ENCODE results near the gene CEP85L. TPM values are rescaled to one million over a fixed set of nuclear protein-coding genes. Genes with fewer than 3 reads are reported as not detected.
A peak's percentile ranks its signal among the peaks of the same experiment; 100 is the strongest.

Gene CEP85L
- total RNA-seq, 2 donors from 2014 or later, result 87.6 to 95.6 TPM

GRCh38 chr6:118674772-118675171 lies 23.4 kb upstream of the CEP85L start:
- Mint-ChIP-seq H3K27me3 (no peaks in the 10 kb centered on the region), H3K27ac (no peak overlapping the region), H3K4me3 (no peak overlapping the region), H3K36me3 (ENCODE audit: low read depth) (peaks cover 3% of the 10 kb centered on the region), H3K4me1 (peaks cover 36% of the 10 kb centered on the region)
- ATAC-seq (no peak), DNase-seq (no peak)
- no peaks in the 10 kb centered on the region for H3K9me3 ChIP-seq (ENCODE audit: control insufficient read depth, low read length, poor library complexity, severe bottlenecking)

DNA sequence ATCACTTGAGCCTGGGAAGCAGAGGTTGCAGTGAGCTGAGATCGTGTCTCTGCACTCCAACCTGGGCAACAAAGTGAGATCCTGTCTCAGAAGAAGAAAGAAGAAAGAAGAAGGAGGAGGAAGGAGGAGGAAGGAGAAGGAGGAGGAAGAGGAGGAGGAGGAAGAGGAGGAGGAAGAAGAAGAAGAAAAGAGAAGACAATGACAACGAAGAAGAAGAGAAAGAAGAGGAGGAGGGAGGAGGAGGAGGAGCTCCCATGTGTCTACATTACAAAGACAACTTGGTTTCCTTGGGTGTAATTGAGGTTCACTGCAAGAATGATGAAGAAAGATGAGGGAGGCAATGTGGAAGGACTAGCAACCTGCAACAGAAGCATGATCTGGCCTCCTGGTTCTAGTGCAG lies 21.3 kb upstream of the CEP85L start:
- H3K4me1 Mint-ChIP-seq, result peaks cover 41% of the 10 kb centered on the region
- no peak overlapping the region for H3K27ac Mint-ChIP-seq
- DNase-seq, result no peak
- H3K4me3 Mint-ChIP-seq, result no peak overlapping the region
- ATAC-seq, result no peak
- H3K36me3 Mint-ChIP-seq (ENCODE audit: low read depth), result peaks cover 3% of the 10 kb centered on the region
- H3K9me3 ChIP-seq (ENCODE audit: control insufficient read depth, low read length, poor library complexity, severe bottlenecking), result no peaks in the 10 kb centered on the region
- no peaks in the 10 kb centered on the region for H3K27me3 Mint-ChIP-seq

DNA sequence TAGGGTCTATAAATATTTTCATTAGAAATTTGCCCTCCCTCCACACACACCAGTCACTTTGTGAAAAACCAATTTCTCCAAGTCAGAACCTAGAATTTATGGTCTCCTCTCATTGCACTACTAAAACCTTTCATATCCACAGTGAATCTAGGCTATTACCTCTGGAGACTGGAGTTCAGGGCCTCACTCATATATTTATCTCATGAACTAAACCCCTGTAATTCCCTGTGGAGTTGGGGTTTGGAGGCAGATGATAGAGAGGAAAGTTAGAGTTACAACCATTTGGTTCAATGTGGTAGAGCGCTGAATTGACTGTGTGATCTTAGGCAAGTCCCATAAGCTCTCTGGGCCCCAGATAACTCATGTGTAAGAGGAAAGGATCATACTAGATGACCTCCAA lies 18.2 kb upstream of the CEP85L start:
- Mint-ChIP-seq H3K36me3 (ENCODE audit: low read depth) (peaks cover 3% of the 10 kb centered on the region), H3K27ac (peak overlapping the region; percentile 97), H3K4me3 (no peak overlapping the region), H3K4me1 (peaks cover 51% of the 10 kb centered on the region), H3K27me3 (no peaks in the 10 kb centered on the region)
- ATAC-seq (no peak), DNase-seq (no peak)
- H3K9me3 ChIP-seq (ENCODE audit: control insufficient read depth, low read length, poor library complexity, severe bottlenecking), result no peaks in the 10 kb centered on the region

GRCh38 chr6:118668761-118669385 lies 17.5 kb upstream of the CEP85L start:
- DNase-seq (no peak), ATAC-seq (no peak)
- H3K4me3 Mint-ChIP-seq, result no peak overlapping the region
- H3K4me1 Mint-ChIP-seq, result peaks cover 57% of the 10 kb centered on the region
- no peaks in the 10 kb centered on the region for H3K9me3 ChIP-seq (ENCODE audit: control insufficient read depth, low read length, poor library complexity, severe bottlenecking)
- H3K27ac Mint-ChIP-seq, result peak overlapping the region; percentile 97
- peaks cover 7% of the 10 kb centered on the region for H3K36me3 Mint-ChIP-seq (ENCODE audit: low read depth)
- H3K27me3 Mint-ChIP-seq, result no peaks in the 10 kb centered on the region

DNA sequence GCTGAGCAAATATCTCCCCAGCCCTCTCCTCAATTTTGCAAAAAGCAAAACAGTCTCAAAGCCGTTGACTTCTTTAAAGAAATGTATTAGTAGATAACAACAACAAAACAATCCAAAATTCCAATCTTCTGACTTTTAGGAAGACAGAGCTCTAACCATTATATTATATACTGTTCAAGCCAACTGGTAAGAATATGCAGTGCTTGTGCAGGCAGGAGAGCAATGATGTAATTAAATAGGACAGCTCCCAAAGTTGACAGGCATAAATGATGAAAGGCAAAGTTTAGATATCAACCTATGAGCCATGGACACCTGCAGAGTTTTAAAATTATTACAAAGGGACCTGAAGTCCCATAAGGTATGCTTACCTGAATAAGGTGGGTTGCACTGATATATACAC lies 16.6 kb upstream of the CEP85L start:
- Mint-ChIP-seq H3K27ac (peak overlapping the region; percentile 97), H3K36me3 (ENCODE audit: low read depth) (peaks cover 7% of the 10 kb centered on the region), H3K4me1 (peaks cover 51% of the 10 kb centered on the region), H3K4me3 (no peak overlapping the region), H3K27me3 (no peaks in the 10 kb centered on the region)
- no peaks in the 10 kb centered on the region for H3K9me3 ChIP-seq (ENCODE audit: control insufficient read depth, low read length, poor library complexity, severe bottlenecking)
- ATAC-seq (no peak), DNase-seq (no peak)

DNA sequence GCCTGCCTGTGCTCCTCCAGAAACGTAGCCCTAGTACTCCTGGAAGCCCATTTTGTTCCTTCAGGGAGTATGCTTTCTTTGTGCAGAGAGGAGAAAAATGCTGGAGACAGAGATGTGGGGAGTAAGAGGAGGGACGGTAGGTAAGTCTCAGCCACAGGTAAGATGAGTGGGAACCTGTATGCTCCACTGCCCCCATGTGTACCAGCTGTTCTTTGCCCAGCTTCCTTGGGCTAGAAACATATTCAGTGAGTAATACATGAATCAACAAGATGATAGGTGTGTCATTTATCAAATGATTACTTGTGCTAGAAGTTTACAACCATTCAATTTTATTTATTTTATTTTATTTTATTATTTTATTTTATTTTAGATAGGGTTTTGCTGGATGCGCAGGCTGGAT lies 13.6 kb upstream of the CEP85L start:
- H3K36me3 Mint-ChIP-seq (ENCODE audit: low read depth), result peaks cover 4% of the 10 kb centered on the region
- H3K27me3 Mint-ChIP-seq, result no peaks in the 10 kb centered on the region
- DNase-seq (no peak), ATAC-seq (peak; percentile 74)
- no peaks in the 10 kb centered on the region for H3K9me3 ChIP-seq (ENCODE audit: control insufficient read depth, low read length, poor library complexity, severe bottlenecking)
- peaks cover 51% of the 10 kb centered on the region for H3K4me1 Mint-ChIP-seq
- peak overlapping the region; percentile 97 for H3K27ac Mint-ChIP-seq
- peak overlapping the region; percentile 97 for H3K4me3 Mint-ChIP-seq

GRCh38 chr6:118663993-118664985 lies 12.9 kb upstream of the CEP85L start:
- Mint-ChIP-seq H3K4me1 (peaks cover 47% of the 10 kb centered on the region), H3K4me3 (peak overlapping the region; percentile 97), H3K27me3 (no peaks in the 10 kb centered on the region), H3K36me3 (ENCODE audit: low read depth) (peaks cover 4% of the 10 kb centered on the region), H3K27ac (peak overlapping the region; percentile 97)
- no peaks in the 10 kb centered on the region for H3K9me3 ChIP-seq (ENCODE audit: control insufficient read depth, low read length, poor library complexity, severe bottlenecking)
- no peak for DNase-seq
- ATAC-seq, result peak; percentile 19

DNA sequence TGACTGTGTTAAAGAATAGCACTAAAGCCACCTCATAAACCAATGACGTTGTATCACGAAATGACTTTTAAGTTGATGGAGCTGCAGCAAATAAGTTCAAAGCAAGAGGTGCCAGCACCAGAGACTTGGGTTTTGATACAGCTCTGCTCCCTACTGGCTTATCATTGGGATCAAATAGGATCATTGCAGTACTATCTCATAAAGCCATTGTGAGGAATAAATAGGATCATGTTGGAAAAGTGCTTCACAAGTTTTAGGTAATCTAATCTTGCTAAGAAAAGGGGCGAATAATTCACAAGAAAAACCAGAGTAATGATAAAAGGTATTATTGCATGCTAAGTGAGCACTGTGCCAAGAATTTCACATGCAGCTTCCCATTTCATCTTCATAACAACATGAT lies 10.4 kb upstream of the CEP85L start:
- Mint-ChIP-seq H3K27me3 (no peaks in the 10 kb centered on the region), H3K27ac (peak overlapping the region; percentile 62), H3K4me3 (no peak overlapping the region), H3K36me3 (ENCODE audit: low read depth) (peaks cover 4% of the 10 kb centered on the region), H3K4me1 (peaks cover 34% of the 10 kb centered on the region)
- H3K9me3 ChIP-seq (ENCODE audit: control insufficient read depth, low read length, poor library complexity, severe bottlenecking), result no peaks in the 10 kb centered on the region
- no peak for DNase-seq
- no peak for ATAC-seq

DNA sequence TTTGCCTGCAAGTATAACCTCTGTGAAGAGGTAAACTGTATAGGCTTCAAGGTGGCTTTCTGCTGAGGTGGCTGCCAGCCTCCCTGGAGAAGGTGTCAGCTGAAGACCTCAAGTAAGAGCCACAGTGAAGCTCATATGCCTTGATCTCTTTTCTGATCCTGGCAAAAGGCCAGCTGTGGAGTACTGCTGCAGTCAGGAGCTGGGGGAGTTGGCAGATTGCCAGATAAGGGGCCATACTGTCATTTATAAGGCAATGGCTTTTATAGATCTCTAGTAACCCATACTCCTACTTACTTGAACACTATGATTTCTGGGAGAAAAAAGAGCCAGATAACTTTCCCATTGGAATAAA lies 8.8 kb upstream of the CEP85L start:
- no peaks in the 10 kb centered on the region for H3K27me3 Mint-ChIP-seq

GRCh38 chr6:118659513-118660217 lies 8.3 kb upstream of the CEP85L start:
- ATAC-seq (peak; percentile 16), DNase-seq (no peak)
- Mint-ChIP-seq H3K36me3 (ENCODE audit: low read depth) (peaks cover 4% of the 10 kb centered on the region), H3K4me1 (peaks cover 41% of the 10 kb centered on the region), H3K27me3 (no peaks in the 10 kb centered on the region), H3K27ac (peak overlapping the region; percentile 91), H3K4me3 (peak overlapping the region; percentile 5)
- H3K9me3 ChIP-seq (ENCODE audit: control insufficient read depth, low read length, poor library complexity, severe bottlenecking), result no peaks in the 10 kb centered on the region

More for the DNA sequence above, 8.8 kb upstream of the CEP85L start:
- H3K27ac Mint-ChIP-seq, result peak overlapping the region; percentile 91
- H3K4me1 Mint-ChIP-seq, result peaks cover 36% of the 10 kb centered on the region
- peak; percentile 69 for ATAC-seq
- peaks cover 4% of the 10 kb centered on the region for H3K36me3 Mint-ChIP-seq (ENCODE audit: low read depth)
- no peaks in the 10 kb centered on the region for H3K9me3 ChIP-seq (ENCODE audit: control insufficient read depth, low read length, poor library complexity, severe bottlenecking)
- DNase-seq, result peak; percentile 13 to 32 (median 27)
- H3K4me3 Mint-ChIP-seq, result peak overlapping the region; percentile 62

- H3K4me1 Mint-ChIP-seq, result peaks cover 43% of the 10 kb centered on the region
- no peaks in the 10 kb centered on the region for H3K27me3 Mint-ChIP-seq
- H3K4me3 Mint-ChIP-seq, result peak overlapping the region; percentile 81
These were observed 5.6 kb upstream of the CEP85L start for GRCh38 chr6:118656847-118657451.

GRCh38 chr6:118652051-118652615 lies 742 bp upstream of the CEP85L start:
- ATAC-seq, result no peak
- H3K9me3 ChIP-seq (ENCODE audit: control insufficient read depth, low read length, poor library complexity, severe bottlenecking), result no peaks in the 10 kb centered on the region
- Mint-ChIP-seq H3K27me3 (no peaks in the 10 kb centered on the region), H3K27ac (peak overlapping the region; percentile 94), H3K4me3 (peak overlapping the region; percentile 92), H3K4me1 (peaks cover 41% of the 10 kb centered on the region), H3K36me3 (ENCODE audit: low read depth) (no peaks in the 10 kb centered on the region)
- no peak for DNase-seq

More at GRCh38 chr6:118656847-118657451, 5.6 kb upstream of the CEP85L start:
- no peaks in the 10 kb centered on the region for H3K36me3 Mint-ChIP-seq (ENCODE audit: low read depth)
- ATAC-seq, result peak; percentile 66
- no peaks in the 10 kb centered on the region for H3K9me3 ChIP-seq (ENCODE audit: control insufficient read depth, low read length, poor library complexity, severe bottlenecking)
- peak overlapping the region; percentile 89 for H3K27ac Mint-ChIP-seq
- no peak for DNase-seq
